SJSA1 (cell line): ENCODE measurements around the gene NUB1. TPM values are rescaled to one million over a fixed set of nuclear protein-coding genes. Genes with fewer than 3 reads are reported as not detected.

Experiments used
- DNase-seq, 2 experiments: peaks; one replicate each; pipeline ENCODE4 v3.0.0-alpha.2; 2015 to 2020; ENCODE audit warnings: low spot score in 2 of 2, low read depth in 1 of 2
- H3K27ac ChIP-seq: fragments of 250-450 bp; sonication (Bioruptor Pico); 2 replicates; pipeline ENCODE4 v1.5.1; 2020; ENCODE audit warnings: mild to moderate bottlenecking, moderate library complexity
- H3K27me3 ChIP-seq: fragments of 250-450 bp; sonication (Bioruptor Pico); replicated peaks from 2 replicates; pipeline ENCODE4 v1.5.1; 2020; ENCODE audit warnings: mild to moderate bottlenecking, moderate library complexity
- H3K36me3 ChIP-seq: fragments of 250-450 bp; sonication (Bioruptor Pico); 2 replicates; pipeline ENCODE4 v1.5.1; 2020; ENCODE audit warnings: mild to moderate bottlenecking
- H3K4me1 ChIP-seq: fragments of 250-450 bp; sonication (Bioruptor Pico); replicated peaks from 2 replicates; pipeline ENCODE4 v1.6.1; 2021; ENCODE audit warnings: mild to moderate bottlenecking
- H3K4me3 ChIP-seq: fragments of 250-450 bp; sonication (Bioruptor Pico); 2 replicates; pipeline ENCODE4 v1.5.1; 2020; ENCODE audit warnings: mild to moderate bottlenecking
- H3K9me3 ChIP-seq: fragments of 250-450 bp; sonication (Bioruptor Pico); replicated peaks from 2 replicates; pipeline ENCODE4 v1.5.1; 2020; ENCODE audit warnings: mild to moderate bottlenecking
- total RNA-seq: library from RNA; depleted of rRNA; stranded (reverse); fragments of >200 nt; shearing (Covaris generic); gene quantifications from 2 replicates; pipeline ENCODE4 v1.2.3, GENCODE V29; 2014

The NUB1 gene
- total RNA-seq, 1 experiment from 2014 or later: 50.6 TPM

DNA sequence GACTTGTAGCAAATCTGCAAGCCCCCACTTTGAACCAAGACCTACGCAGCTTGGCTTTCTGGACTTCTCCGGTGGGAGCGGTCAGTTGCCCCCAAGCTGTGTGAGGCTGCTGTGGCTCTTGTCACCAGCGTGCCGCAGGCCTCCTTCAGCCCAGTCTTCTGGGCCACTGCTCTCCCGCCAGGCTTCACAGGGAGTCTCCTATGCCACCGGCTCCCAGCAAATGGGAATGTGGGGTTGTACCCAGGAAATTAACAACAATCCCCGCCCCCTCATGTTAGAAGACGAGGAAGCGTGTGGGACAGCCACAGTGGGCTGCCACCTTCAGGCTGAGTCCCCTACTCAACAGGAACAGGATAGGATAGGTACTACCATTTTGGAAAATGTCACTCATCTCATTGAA, 64.0 kb downstream of the NUB1 start:
- no peak for DNase-seq
- Histone ChIP-seq H3K36me3 (no peaks in the 10 kb centered on the region), H3K4me1 (peaks cover 39% of the 10 kb centered on the region), H3K9me3 (no peaks in the 10 kb centered on the region), H3K27me3 (peaks cover 21% of the 10 kb centered on the region), H3K27ac (no peak overlapping the region), H3K4me3 (no peak overlapping the region)

- Histone ChIP-seq H3K9me3 (no peaks in the 10 kb centered on the region), H3K27ac (no peak overlapping the region), H3K36me3 (no peaks in the 10 kb centered on the region), H3K4me3 (no peak overlapping the region), H3K4me1 (peaks cover 39% of the 10 kb centered on the region), H3K27me3 (peaks cover 27% of the 10 kb centered on the region)
- no peak for DNase-seq
These were observed 64.7 kb downstream of the NUB1 start for GRCh38 chr7:151406051-151406875.

GRCh38 chr7:151406886-151407583, 65.4 kb downstream of the NUB1 start:
- Histone ChIP-seq H3K4me3 (no peak overlapping the region), H3K36me3 (no peaks in the 10 kb centered on the region), H3K27ac (no peak overlapping the region), H3K27me3 (peaks cover 34% of the 10 kb centered on the region), H3K4me1 (peaks cover 39% of the 10 kb centered on the region), H3K9me3 (no peaks in the 10 kb centered on the region)
- no peak for DNase-seq

- Histone ChIP-seq H3K4me1 (peaks cover 30% of the 10 kb centered on the region), H3K9me3 (no peaks in the 10 kb centered on the region), H3K27ac (no peak overlapping the region), H3K36me3 (no peaks in the 10 kb centered on the region), H3K27me3 (peaks cover 46% of the 10 kb centered on the region), H3K4me3 (no peak overlapping the region)
- DNase-seq: no peak
These were observed 66.9 kb downstream of the NUB1 start for GRCh38 chr7:151408498-151408838.

DNA sequence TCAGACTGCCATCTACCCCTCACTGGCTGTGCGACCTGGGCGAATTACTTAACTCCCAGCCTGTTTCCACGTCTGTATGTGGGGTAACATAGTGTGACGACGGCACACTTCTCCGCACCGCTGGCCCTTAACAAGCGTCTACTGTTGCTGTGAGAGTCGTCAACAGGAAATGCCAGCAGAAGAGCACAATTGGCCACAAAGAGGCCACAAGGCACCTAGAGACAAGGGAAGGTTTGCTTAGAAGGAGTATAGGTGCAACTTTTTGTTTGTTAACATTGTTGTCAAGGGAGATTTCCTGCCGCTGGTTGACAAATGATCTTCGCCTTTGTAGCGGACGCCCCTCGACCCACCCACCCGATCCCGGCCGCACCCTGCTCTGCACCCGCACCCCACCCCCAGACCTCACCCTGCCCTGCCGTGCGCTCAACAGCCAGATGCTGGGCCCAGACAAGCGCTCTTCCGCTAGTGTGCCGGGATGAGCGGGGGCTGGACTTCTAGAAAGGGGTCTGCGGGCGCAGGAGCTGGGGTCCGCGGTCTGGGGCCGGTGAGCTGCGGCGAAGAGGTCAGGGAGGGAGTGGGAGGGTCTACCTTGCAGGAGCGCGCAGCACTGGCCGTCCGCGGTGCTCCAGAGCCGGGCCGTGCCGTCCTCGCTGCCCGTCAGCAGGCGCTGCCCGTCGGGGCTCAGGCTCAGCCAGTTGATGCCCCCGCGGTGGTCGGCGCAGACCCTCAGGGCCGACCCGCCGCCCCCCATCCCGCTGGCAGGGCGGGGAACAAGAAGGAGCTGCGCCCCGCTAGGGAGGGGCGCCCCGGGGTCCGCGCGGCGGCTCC, 67.4 kb downstream of the NUB1 start:
- no peak overlapping the region for H3K27ac ChIP-seq
- peaks cover 46% of the 10 kb centered on the region for H3K27me3 ChIP-seq
- peaks cover 24% of the 10 kb centered on the region for H3K4me1 ChIP-seq
- H3K9me3 ChIP-seq: no peaks in the 10 kb centered on the region
- H3K36me3 ChIP-seq: no peaks in the 10 kb centered on the region
- no peak for DNase-seq
- H3K4me3 ChIP-seq: peak overlapping the region; percentile 33; the same call in 1 of the 2 replicates

DNA sequence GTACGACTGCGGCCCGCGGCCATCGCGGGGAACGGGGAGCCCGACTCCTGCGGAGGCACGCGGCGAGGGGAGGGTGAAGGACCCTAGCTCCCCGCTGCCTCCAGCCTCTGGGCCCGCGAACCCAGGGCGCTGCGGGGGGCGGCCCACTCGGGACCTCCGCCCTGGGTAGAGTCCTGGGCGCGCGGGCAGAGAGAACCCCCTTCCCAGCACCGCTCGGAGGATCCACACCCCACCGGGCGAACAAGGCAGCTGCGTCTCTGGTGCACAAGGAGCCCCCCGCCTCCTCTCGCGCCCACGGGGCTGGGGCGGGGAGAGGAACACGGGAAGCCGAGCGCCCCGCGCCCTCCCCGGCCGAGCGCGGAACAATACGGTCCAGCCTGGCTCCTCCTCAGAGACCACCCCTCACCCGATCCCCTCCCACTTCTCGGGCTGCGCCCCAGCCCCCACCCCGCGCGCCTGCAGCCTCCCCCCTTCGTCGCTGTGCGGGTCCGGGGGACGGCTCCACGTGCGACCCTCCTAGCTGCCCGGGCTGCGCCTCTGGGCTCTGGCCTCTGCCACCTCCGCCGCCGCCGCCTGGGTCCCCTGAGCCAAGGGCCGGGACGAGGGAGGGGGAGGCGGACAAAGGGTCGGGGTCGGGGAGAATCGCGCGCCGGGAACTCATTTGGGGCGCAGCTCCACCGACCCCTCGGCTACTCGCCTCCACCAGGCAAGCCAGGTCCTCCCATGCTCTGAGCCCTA, 68.2 kb downstream of the NUB1 start, which contains the start of gene WDR86:
TSS of gene WDR86 (minus strand) at position 372 of the 738 bp plus-strand sequence. CDS start 449 bp downstream, outside the sequence.
- no peak for DNase-seq
- peak within 1 kb of the TSS; percentile 33 for H3K4me3 ChIP-seq
- H3K36me3 ChIP-seq: no peaks in the 10 kb centered on the region
- no peak within 1 kb of the TSS for H3K27ac ChIP-seq
- H3K4me1 ChIP-seq: peaks cover 17% of the 10 kb centered on the region
- H3K27me3 ChIP-seq: peaks cover 46% of the 10 kb centered on the region
- no peaks in the 10 kb centered on the region for H3K9me3 ChIP-seq

DNA sequence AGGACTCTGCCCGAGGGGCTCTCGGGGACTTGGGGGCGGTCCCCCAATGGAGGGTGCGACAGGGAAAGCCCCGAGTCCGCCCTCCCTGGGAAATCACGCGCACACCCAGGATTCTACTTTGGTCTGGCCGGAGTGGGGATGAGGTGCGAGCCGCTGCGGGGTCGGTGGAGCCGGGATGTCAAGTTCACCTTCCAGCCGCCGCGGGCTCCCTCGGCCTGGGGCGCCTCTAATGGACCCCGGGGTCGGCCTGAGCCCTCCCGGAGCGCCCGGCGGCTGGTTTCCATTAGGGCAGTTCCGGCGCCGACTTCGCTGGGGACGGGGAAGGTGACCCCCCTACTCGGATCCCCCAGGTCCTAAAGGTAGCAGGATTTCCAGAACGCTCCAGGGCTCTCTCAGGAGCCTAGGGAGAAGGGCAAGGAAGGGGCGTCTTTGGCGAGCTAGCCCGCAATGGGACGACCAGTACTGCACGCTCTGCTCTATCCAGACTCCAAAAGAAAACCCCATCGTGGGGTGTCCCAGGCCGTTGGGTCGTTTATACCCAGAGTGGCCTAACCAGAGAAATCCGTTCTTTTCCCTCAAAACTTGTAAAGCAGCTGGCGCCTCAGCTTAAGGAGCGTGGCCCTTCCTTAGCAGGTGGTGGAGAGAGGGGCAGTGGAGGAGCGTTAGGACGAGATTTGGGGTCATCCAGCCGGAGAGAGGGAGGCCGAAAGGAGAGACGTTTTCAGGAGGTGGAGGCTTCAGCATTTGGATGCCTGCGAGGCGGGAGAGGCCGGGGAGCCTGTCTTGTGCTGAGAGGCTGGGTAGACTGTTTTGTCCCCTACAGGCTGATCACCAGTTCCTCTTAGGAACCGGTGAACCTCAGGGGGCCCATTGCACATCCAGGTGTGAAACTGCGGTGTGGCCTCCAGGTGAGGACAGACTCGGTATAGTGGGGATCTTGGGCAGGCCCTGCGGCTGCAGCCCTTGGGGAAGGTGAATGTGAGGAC, 69.1 kb downstream of the NUB1 start:
- Histone ChIP-seq H3K36me3 (no peaks in the 10 kb centered on the region), H3K4me3 (peak overlapping the region; percentile 33)

DNA sequence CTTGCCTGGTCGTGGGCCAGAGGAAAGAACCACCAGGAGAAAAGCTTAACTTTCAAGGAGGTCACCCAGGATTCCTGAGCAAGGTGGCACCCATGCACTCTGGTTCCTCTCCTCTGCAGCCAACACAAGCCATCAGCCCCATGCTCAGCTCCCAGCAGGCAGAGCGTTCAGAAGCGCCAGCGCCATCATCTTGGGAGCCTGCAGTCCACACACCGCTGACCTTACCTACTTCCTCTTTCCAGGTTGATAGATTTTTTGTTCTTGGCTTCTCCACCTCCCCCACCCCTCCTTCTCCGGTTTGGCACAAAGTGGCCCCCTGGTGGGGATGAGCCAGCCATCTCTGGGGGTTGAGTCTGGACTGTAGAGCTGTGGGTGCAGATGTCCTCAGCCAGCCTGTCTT, 69.9 kb downstream of the NUB1 start:
- no peaks in the 10 kb centered on the region for H3K36me3 ChIP-seq
- H3K4me3 ChIP-seq: no peak overlapping the region
- H3K4me1 ChIP-seq: peaks cover 13% of the 10 kb centered on the region
- DNase-seq: no peak
- H3K27me3 ChIP-seq: peaks cover 49% of the 10 kb centered on the region
- no peaks in the 10 kb centered on the region for H3K9me3 ChIP-seq
- no peak overlapping the region for H3K27ac ChIP-seq

More for the DNA sequence above, 69.1 kb downstream of the NUB1 start:
- H3K27me3 ChIP-seq: peaks cover 49% of the 10 kb centered on the region
- peaks cover 13% of the 10 kb centered on the region for H3K4me1 ChIP-seq
- no peak overlapping the region for H3K27ac ChIP-seq
- DNase-seq: no peak
- no peaks in the 10 kb centered on the region for H3K9me3 ChIP-seq

DNA sequence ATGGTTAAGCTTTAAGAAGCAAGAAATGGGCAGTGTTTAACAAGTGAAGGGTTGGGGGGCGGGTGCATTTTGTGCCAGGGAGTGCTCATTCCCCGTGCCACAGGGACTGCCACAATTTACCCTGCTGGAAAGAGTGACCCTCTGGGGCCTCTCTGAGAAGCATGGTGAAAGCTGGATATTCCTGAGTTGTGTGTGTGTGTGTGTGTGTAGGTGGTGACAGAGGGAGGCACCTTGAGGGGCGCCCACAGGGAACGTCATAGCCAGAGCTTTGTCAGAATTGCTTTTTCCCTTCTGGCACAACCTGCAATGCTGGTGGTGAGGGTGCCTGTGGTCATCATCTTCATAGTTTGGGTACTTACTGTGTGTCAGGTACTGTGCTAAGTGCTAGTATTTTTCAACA, 70.7 kb downstream of the NUB1 start:
- H3K4me3 ChIP-seq: no peak overlapping the region
- DNase-seq: no peak
- no peaks in the 10 kb centered on the region for H3K9me3 ChIP-seq
- no peaks in the 10 kb centered on the region for H3K36me3 ChIP-seq
- peaks cover 49% of the 10 kb centered on the region for H3K27me3 ChIP-seq
- no peak overlapping the region for H3K27ac ChIP-seq
- peaks cover 13% of the 10 kb centered on the region for H3K4me1 ChIP-seq

DNA sequence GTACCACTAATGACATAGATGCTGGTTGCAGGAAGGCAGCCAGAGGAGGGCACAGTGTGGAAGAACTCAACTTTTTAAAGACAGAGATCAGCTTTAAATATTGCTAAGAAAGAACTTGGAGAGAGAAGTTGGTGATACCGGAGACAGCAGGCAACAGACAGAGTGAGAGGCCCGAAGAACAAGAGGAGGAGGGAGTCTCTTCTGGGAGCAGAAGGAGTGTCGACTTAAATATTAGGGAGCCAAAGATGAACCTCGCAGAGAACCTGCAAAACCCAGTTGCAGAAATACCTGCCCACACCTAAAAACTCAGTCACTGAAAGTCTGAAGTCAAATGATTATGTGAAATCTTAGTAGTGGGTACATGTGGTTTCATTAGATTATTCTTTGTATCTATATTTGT, 71.6 kb downstream of the NUB1 start:
- Histone ChIP-seq H3K9me3 (no peaks in the 10 kb centered on the region), H3K27ac (no peak overlapping the region), H3K27me3 (peaks cover 49% of the 10 kb centered on the region), H3K4me1 (peaks cover 13% of the 10 kb centered on the region), H3K36me3 (no peaks in the 10 kb centered on the region), H3K4me3 (no peak overlapping the region)
- DNase-seq: no peak

DNA sequence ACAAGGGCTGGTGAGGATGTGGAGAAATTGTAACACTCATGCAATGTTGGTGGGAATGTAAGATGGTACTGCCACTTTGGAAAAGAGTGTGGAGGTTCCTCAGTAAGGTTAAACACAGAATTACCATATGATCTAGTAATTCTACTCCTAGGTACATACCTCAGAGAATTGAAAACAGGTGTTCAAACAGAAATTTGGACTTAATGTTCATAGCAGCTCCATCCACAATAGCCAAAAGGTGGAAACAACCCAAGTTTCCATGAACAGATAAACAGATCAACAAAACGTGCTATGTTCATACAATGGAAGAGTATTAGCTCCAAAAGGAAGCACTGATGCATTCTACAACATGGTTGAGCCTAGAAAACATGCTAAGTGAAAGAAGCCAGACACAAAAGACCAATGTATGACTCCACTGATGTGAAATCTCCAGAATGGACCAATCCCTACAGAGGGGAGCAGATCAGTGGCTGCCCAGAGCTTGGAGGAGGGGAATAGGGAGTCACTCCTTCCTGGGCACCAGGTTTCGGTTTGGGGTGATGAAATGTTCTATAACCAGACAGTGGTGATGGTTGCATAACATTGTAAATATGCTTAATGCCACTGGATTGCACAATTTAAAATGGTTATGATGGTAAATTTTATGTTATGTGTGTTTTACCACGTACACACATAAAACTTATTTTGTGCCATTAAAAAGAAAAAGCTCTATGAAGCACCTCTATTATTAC, 73.9 kb downstream of the NUB1 start:
- no peaks in the 10 kb centered on the region; the same call in 1 of the 2 replicates for H3K4me1 ChIP-seq

More for the DNA sequence above, 73.9 kb downstream of the NUB1 start:
- Histone ChIP-seq H3K27me3 (peaks cover 29% of the 10 kb centered on the region), H3K4me3 (no peak overlapping the region), H3K9me3 (no peaks in the 10 kb centered on the region), H3K27ac (no peak overlapping the region), H3K36me3 (no peaks in the 10 kb centered on the region)
- no peak for DNase-seq
